A549 (cell line): ENCODE results near the gene HMX3.

ENCODE experiments used
- EP300 ChIP-seq, 2 experiments: fragments of >200 bp; sonication (Bioruptor Twin); formaldehyde crosslinking; IDR thresholded peaks; 2 replicates in 1 of 2; 3 replicates in 1 of 2; pipeline ENCODE4 v1.6.1; 2016 to 2017
- FOSB ChIP-seq: fragments of 250-450 bp; sonication (Bioruptor Pico); IDR thresholded peaks from 2 replicates; pipeline ENCODE4 v1.5.0; 2020; ENCODE audit warnings: mild to moderate bottlenecking, moderate library complexity
- FOSL2 ChIP-seq, 2 experiments: fragments of 450-650 bp in 1 of 2; fragments of >200 bp in 1 of 2; sonication (Bioruptor Twin) in 1 of 2; formaldehyde crosslinking; IDR thresholded peaks; 2 replicates each; pipeline versions ENCODE4 v1.5.0 to v1.6.1; 2016 to 2020; ENCODE audit warnings: mild to moderate bottlenecking in 1 of 2, moderate library complexity in 1 of 2
- JUN ChIP-seq, 2 experiments: fragments of >200 bp; sonication (Bioruptor Twin); formaldehyde crosslinking; IDR thresholded peaks; 2 replicates in 1 of 2; 3 replicates in 1 of 2; pipeline ENCODE4 v1.6.1; 2016 to 2017
- KDM1A ChIP-seq: fragments of 200-600 bp; sonication (generic); IDR thresholded peaks from 2 replicates; pipeline ENCODE4 v1.6.1; 2016; ENCODE audit warnings: low read depth, mild to moderate bottlenecking
- MAFK ChIP-seq: fragments of 450-650 bp; IDR thresholded peaks from 2 replicates; pipeline ENCODE4 v1.6.1; 2014; ENCODE audit not compliant: partially characterized antibody
- PHF8 ChIP-seq: fragments of 200-600 bp; sonication (generic); IDR thresholded peaks from 2 replicates; pipeline ENCODE4 v1.6.1; 2016; ENCODE audit warnings: low read depth, mild to moderate bottlenecking, antibody characterized with exemption, moderate library complexity, borderline replicate concordance
- POLR2A ChIP-seq: IDR thresholded peaks from 2 replicates; pipeline ENCODE4 v1.6.1; 2012; ENCODE audit warnings: mild to moderate bottlenecking, low read length
- POLR2AphosphoS2 ChIP-seq: conservative IDR thresholded peaks from 2 replicates; pipeline ENCODE4 v1.6.1; 2012; ENCODE audit warnings: low read length, improper control_type of control experiment, inconsistent platforms
- REST ChIP-seq: fragments of 200-600 bp; sonication (generic); IDR thresholded peaks from 2 replicates; pipeline ENCODE4 v1.6.1; 2016; ENCODE audit warnings: antibody characterized with exemption, mild to moderate bottlenecking, moderate library complexity
- USF2 ChIP-seq: fragments of 450-650 bp; IDR thresholded peaks from 2 replicates; pipeline ENCODE4 v1.6.1; 2014; ENCODE audit warnings: antibody characterized with exemption
- TF ChIP-seq, protein P1 (sequence below): IDR thresholded peaks from 2 replicates; pipeline ENCODE4 v1.6.1; 2012
- TF ChIP-seq, protein P2 (sequence below): fragments of >200 bp; sonication (Bioruptor Twin); formaldehyde crosslinking; IDR thresholded peaks from 3 replicates; pipeline ENCODE4 v1.5.1; 2016

GRCh38 chr10:123183724-123184123, 48.0 kb downstream of the HMX3 start:
- TF ChIP-seq, protein P1, sequence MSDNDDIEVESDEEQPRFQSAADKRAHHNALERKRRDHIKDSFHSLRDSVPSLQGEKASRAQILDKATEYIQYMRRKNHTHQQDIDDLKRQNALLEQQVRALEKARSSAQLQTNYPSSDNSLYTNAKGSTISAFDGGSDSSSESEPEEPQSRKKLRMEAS, result no peak
- TF ChIP-seq, protein P2, sequence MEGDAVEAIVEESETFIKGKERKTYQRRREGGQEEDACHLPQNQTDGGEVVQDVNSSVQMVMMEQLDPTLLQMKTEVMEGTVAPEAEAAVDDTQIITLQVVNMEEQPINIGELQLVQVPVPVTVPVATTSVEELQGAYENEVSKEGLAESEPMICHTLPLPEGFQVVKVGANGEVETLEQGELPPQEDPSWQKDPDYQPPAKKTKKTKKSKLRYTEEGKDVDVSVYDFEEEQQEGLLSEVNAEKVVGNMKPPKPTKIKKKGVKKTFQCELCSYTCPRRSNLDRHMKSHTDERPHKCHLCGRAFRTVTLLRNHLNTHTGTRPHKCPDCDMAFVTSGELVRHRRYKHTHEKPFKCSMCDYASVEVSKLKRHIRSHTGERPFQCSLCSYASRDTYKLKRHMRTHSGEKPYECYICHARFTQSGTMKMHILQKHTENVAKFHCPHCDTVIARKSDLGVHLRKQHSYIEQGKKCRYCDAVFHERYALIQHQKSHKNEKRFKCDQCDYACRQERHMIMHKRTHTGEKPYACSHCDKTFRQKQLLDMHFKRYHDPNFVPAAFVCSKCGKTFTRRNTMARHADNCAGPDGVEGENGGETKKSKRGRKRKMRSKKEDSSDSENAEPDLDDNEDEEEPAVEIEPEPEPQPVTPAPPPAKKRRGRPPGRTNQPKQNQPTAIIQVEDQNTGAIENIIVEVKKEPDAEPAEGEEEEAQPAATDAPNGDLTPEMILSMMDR, result no peak
- TF ChIP-seq FOSB (CRISPR knock-in tag), result no peak
- TF ChIP-seq POLR2A, result no peak
- no peak for TF ChIP-seq POLR2AphosphoS2
- no peak for TF ChIP-seq EP300 (IDR thresholded peaks at IDR 0.05)
- no peak for TF ChIP-seq MAFK
- TF ChIP-seq REST, result no peak
- TF ChIP-seq FOSL2 (IDR thresholded peaks at IDR 0.05), result no peak
- TF ChIP-seq FOSL2 (CRISPR knock-in tag; IDR thresholded peaks at IDR 0.05), result no peak
- TF ChIP-seq KDM1A, result no peak
- no peak for TF ChIP-seq PHF8
- TF ChIP-seq USF2, result no peak
- TF ChIP-seq JUN (IDR thresholded peaks at IDR 0.05), result no peak
